Stimulated activated CD8-positive, alpha-beta memory T cell treated with anti-CD3 and anti-CD28 coated beads, Interleukin-4, amount 100 ng/mL, for 4 hours (primary cell): ENCODE measurements around the gene PRDM16.

Experiments
- DNase-seq, 2 donors: peaks; one replicate each; pipeline ENCODE4 v3.0.0-alpha.2; 2020; ENCODE audit warnings: low read depth in 2 of 2, low spot score in 1 of 2

The PRDM16 gene

GRCh38 chr1:3240524-3241235, 171.7 kb downstream of the PRDM16 start:
- DNase-seq, result no peak

- no peak for DNase-seq
Observed at GRCh38 chr1:3241236-3241550, 172.2 kb downstream of the PRDM16 start.

- no peak for DNase-seq
Observed at GRCh38 chr1:3241673-3242407, 172.8 kb downstream of the PRDM16 start.

GRCh38 chr1:3242408-3243260, 173.6 kb downstream of the PRDM16 start:
- DNase-seq, result no peak

GRCh38 chr1:3243304-3243703, 174.3 kb downstream of the PRDM16 start:
- DNase-seq, result no peak

GRCh38 chr1:3244025-3244926, 175.3 kb downstream of the PRDM16 start:
- no peak for DNase-seq

GRCh38 chr1:3244927-3245315, 175.9 kb downstream of the PRDM16 start:
- DNase-seq, result no peak

- no peak for DNase-seq
Observed at GRCh38 chr1:3245344-3245743, 176.3 kb downstream of the PRDM16 start.

- no peak for DNase-seq
Observed at GRCh38 chr1:3245768-3246167, 176.8 kb downstream of the PRDM16 start.

GRCh38 chr1:3246251-3246650, 177.2 kb downstream of the PRDM16 start:
- DNase-seq, result no peak

- no peak for DNase-seq
Observed at GRCh38 chr1:3247521-3248121, 178.6 kb downstream of the PRDM16 start.

GRCh38 chr1:3248155-3249141, 179.4 kb downstream of the PRDM16 start:
- DNase-seq, result no peak

- no peak for DNase-seq
Observed at GRCh38 chr1:3249231-3249630, 180.2 kb downstream of the PRDM16 start.

- DNase-seq, result no peak
Observed at GRCh38 chr1:3249631-3250501, 180.9 kb downstream of the PRDM16 start.

GRCh38 chr1:3250624-3251023, 181.6 kb downstream of the PRDM16 start:
- no peak for DNase-seq

- no peak for DNase-seq
Observed at GRCh38 chr1:3251099-3251806, 182.2 kb downstream of the PRDM16 start.

- no peak for DNase-seq
Observed at GRCh38 chr1:3251807-3252428, 182.9 kb downstream of the PRDM16 start.
